Measurements from ENCODE around the gene RRP12. TPM values are rescaled to one million over a fixed set of nuclear protein-coding genes. Genes with fewer than 3 reads are reported as not detected.

The RRP12 gene
- total and polyA plus RNA-seq, 9 of the 15 experiments (the other 6 are each of a cell fraction or from before 2014, with no cell fraction given), result 4.6 to 68.2 (median 21.8) TPM

DNA sequence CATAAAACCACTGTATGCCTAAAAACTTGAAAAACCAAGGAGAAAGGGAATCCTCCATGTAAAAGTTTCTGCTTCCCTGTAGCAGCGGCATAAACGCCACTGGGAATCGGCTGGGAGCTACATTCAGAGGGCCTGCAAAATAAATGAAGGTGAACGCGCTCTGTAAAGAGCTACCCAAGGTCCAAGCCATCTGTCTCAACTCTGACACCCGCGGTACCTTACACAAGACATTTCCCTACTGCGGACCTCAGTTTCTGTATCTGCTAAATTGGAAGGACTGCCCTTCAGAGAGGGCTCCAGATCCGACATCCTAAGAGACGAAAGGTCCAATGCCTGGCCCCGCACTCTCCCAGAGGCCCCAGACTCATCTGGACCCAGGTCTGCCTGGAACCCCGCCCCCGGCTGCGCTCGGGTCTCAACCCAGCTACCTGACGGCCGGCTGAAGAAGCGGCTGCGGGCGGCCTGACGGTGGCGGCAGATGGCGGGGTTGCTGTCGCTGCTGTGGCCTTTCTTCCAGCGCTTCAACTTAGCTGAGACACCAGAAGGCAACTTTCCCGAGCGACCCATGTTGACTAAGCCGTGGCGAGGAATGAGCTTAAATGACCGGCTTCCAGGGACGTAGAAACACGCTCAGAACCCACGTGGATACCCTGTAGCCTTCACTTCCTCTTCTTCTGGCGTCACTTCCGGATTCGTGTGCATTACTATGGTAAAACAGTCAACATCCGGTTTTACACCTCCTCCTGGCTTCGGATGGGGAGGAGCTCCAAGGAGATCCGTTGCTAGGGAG is at the start of gene RRP12 (continued):
- TF ChIP-seq, protein P1, sequence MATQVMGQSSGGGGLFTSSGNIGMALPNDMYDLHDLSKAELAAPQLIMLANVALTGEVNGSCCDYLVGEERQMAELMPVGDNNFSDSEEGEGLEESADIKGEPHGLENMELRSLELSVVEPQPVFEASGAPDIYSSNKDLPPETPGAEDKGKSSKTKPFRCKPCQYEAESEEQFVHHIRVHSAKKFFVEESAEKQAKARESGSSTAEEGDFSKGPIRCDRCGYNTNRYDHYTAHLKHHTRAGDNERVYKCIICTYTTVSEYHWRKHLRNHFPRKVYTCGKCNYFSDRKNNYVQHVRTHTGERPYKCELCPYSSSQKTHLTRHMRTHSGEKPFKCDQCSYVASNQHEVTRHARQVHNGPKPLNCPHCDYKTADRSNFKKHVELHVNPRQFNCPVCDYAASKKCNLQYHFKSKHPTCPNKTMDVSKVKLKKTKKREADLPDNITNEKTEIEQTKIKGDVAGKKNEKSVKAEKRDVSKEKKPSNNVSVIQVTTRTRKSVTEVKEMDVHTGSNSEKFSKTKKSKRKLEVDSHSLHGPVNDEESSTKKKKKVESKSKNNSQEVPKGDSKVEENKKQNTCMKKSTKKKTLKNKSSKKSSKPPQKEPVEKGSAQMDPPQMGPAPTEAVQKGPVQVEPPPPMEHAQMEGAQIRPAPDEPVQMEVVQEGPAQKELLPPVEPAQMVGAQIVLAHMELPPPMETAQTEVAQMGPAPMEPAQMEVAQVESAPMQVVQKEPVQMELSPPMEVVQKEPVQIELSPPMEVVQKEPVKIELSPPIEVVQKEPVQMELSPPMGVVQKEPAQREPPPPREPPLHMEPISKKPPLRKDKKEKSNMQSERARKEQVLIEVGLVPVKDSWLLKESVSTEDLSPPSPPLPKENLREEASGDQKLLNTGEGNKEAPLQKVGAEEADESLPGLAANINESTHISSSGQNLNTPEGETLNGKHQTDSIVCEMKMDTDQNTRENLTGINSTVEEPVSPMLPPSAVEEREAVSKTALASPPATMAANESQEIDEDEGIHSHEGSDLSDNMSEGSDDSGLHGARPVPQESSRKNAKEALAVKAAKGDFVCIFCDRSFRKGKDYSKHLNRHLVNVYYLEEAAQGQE (IDR thresholded peaks at IDR 0.05; ENCODE audit: borderline replicate concordance), result no peak
- TF ChIP-seq, protein P1 (CRISPR knock-in tag; IDR thresholded peaks at IDR 0.05; ENCODE audit: low read depth), result no peak
- TF ChIP-seq, protein P2, sequence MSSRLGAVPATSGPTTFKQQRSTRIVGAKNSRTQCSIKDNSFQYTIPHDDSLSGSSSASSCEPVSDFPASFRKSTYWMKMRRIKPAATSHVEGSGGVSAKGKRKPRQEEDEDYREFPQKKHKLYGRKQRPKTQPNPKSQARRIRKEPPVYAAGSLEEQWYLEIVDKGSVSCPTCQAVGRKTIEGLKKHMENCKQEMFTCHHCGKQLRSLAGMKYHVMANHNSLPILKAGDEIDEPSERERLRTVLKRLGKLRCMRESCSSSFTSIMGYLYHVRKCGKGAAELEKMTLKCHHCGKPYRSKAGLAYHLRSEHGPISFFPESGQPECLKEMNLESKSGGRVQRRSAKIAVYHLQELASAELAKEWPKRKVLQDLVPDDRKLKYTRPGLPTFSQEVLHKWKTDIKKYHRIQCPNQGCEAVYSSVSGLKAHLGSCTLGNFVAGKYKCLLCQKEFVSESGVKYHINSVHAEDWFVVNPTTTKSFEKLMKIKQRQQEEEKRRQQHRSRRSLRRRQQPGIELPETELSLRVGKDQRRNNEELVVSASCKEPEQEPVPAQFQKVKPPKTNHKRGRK (tag; IDR thresholded peaks at IDR 0.05), result no peak
- TF ChIP-seq GATA2 (CRISPR knock-in tag; IDR thresholded peaks at IDR 0.05) (no peak), PHB (CRISPR knock-in tag; IDR thresholded peaks at IDR 0.05) (no peak), NR2C1 (IDR thresholded peaks at IDR 0.05) (peak; percentile 61; the same call in 1 of the 2 replicates), NR2C1 (tag; IDR thresholded peaks at IDR 0.05) (no peak), ZNF197 (CRISPR knock-in tag; IDR thresholded peaks at IDR 0.05; ENCODE audit: low read depth) (no peak), MCM7 (IDR thresholded peaks at IDR 0.05) (no peak), ZNF175 (CRISPR knock-in tag; IDR thresholded peaks at IDR 0.05; ENCODE audit: low read depth) (no peak), PTTG1 (tag; IDR thresholded peaks at IDR 0.05; ENCODE audit: low read depth) (no peak), NEUROD1 (IDR thresholded peaks at IDR 0.05; ENCODE audit: borderline replicate concordance, low read depth, low read length, partially characterized antibody) (peak; percentile 35), LARP7 (IDR thresholded peaks at IDR 0.05) (no peak), CBFB (CRISPR knock-in tag; IDR thresholded peaks at IDR 0.05) (no peak), ETV5 (CRISPR knock-in tag; IDR thresholded peaks at IDR 0.05; ENCODE audit: low read depth) (0 out of 2 replicates have a peak, but pooled peaks have one; percentile 60), SMARCE1 (IDR thresholded peaks at IDR 0.05) (no peak), HNRNPL (IDR thresholded peaks at IDR 0.05; ENCODE audit: low read depth, low read length) (no peak)
- TF ChIP-seq, protein P3, sequence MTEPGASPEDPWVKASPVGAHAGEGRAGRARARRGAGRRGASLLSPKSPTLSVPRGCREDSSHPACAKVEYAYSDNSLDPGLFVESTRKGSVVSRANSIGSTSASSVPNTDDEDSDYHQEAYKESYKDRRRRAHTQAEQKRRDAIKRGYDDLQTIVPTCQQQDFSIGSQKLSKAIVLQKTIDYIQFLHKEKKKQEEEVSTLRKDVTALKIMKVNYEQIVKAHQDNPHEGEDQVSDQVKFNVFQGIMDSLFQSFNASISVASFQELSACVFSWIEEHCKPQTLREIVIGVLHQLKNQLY (CRISPR knock-in tag; conservative IDR thresholded peaks at IDR 0.05), result no peak

All from K562 (cell line).